D721Med (cell line): ENCODE data around the gene SLC5A1.
"Not testable (repeated sequence)": the region's sequence is repeated elsewhere in the genome, so short reads cannot be mapped to it uniquely, and the experiment has no call there.

Experiments used
- DNase-seq: peaks from one replicate; pipeline ENCODE4 v3.0.0; 2011; ENCODE audit warnings: low spot score; ENCODE audit not compliant: insufficient read length
- FAIRE-seq: peaks from 2 replicates; lab custom pipeline; 2011; peaks lifted over from hg19 to GRCh38; lab: Jason Lieb, UNC
- CTCF ChIP-seq: IDR thresholded peaks from 2 replicates; pipeline ENCODE4 v1.5.1; 2012; ENCODE audit warnings: mild to moderate bottlenecking, control low read depth; ENCODE audit not compliant: insufficient read depth; ENCODE audit errors: missing control alignments

SLC5A1 gene

GRCh38 chr22:32142600-32142999 lies 99.5 kb downstream of the SLC5A1 start:
- FAIRE-seq, result no peak

GRCh38 chr22:32144496-32145274 lies 101.6 kb downstream of the SLC5A1 start:
- DNase-seq (no peak), FAIRE-seq (no peak)
- no peak for TF ChIP-seq CTCF

More at GRCh38 chr22:32142600-32142999, 99.5 kb downstream of the SLC5A1 start:
- DNase-seq, result no peak
- no peak for TF ChIP-seq CTCF

- not testable (repeated sequence) for FAIRE-seq
Measured at GRCh38 chr22:32147128-32147527, 104.1 kb downstream of the SLC5A1 start.

GRCh38 chr22:32148372-32148771 lies 105.3 kb downstream of the SLC5A1 start:
- DNase-seq, FAIRE-seq: not testable (repeated sequence)

More at GRCh38 chr22:32147128-32147527, 104.1 kb downstream of the SLC5A1 start:
- DNase-seq, result not testable (repeated sequence)

GRCh38 chr22:32150647-32151046 lies 107.6 kb downstream of the SLC5A1 start:
- FAIRE-seq, DNase-seq: not testable (repeated sequence)

- DNase-seq, FAIRE-seq: not testable (repeated sequence)
Measured at GRCh38 chr22:32151641-32152040, 108.6 kb downstream of the SLC5A1 start.

- FAIRE-seq, DNase-seq: not testable (repeated sequence)
Measured at GRCh38 chr22:32154727-32155126, 111.7 kb downstream of the SLC5A1 start.

GRCh38 chr22:32157632-32158031 lies 114.6 kb downstream of the SLC5A1 start:
- DNase-seq, FAIRE-seq: not testable (repeated sequence)

- no peak for TF ChIP-seq CTCF
- DNase-seq, result no peak
- no peak for FAIRE-seq
Measured at GRCh38 chr22:32158712-32159533, 115.9 kb downstream of the SLC5A1 start, which contains the start of gene C22orf42. TSS of gene C22orf42 (minus strand) at chr22:32159303. CDS start at chr22:32159215, 88 bp downstream.

GRCh38 chr22:32160411-32160810 lies 117.3 kb downstream of the SLC5A1 start:
- DNase-seq, FAIRE-seq: not testable (repeated sequence)
